22Rv1 (cell line): ENCODE measurements around the gene PASK.

Experiments used
- ZFX ChIP-seq: fragments of 450-650 bp; IDR thresholded peaks from 2 replicates; pipeline ENCODE4 v1.6.1; 2017; ENCODE audit warnings: antibody characterized with exemption, borderline replicate concordance
- TF ChIP-seq, protein P1 (sequence below): fragments of 450-650 bp; IDR thresholded peaks from 2 replicates; pipeline ENCODE4 v1.5.1; 2017; ENCODE audit warnings: mild to moderate bottlenecking

DNA sequence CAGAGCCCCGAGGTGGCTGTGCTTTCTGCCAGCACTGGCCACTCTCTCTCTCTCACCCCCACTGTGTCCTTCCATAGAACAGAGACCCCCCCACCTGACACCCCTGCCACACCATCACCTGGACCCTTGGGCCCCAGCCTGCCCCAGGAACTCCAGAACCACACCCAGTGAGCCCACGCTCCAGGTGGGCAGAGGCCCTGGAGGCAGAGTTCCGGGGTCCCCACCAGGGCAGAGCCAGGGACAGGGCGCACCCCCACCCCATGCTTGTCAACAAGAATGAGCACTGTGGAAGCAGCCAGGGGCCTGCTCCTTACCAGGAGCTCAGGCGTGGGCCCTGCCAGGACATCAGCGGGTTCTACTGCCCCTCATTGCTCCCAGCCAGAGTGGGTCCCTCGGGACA is 14.6 kb downstream of the PASK start:
- TF ChIP-seq, protein P1, sequence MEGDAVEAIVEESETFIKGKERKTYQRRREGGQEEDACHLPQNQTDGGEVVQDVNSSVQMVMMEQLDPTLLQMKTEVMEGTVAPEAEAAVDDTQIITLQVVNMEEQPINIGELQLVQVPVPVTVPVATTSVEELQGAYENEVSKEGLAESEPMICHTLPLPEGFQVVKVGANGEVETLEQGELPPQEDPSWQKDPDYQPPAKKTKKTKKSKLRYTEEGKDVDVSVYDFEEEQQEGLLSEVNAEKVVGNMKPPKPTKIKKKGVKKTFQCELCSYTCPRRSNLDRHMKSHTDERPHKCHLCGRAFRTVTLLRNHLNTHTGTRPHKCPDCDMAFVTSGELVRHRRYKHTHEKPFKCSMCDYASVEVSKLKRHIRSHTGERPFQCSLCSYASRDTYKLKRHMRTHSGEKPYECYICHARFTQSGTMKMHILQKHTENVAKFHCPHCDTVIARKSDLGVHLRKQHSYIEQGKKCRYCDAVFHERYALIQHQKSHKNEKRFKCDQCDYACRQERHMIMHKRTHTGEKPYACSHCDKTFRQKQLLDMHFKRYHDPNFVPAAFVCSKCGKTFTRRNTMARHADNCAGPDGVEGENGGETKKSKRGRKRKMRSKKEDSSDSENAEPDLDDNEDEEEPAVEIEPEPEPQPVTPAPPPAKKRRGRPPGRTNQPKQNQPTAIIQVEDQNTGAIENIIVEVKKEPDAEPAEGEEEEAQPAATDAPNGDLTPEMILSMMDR = no peak
- no peak for TF ChIP-seq ZFX
